NCI-H146 (cell line): Measurements from ENCODE around the gene COG3.

Source experiments
- DNase-seq: peaks from one replicate; lab custom pipeline; 2025; lab: John Stamatoyannopoulos, UW

The COG3 gene

DNA sequence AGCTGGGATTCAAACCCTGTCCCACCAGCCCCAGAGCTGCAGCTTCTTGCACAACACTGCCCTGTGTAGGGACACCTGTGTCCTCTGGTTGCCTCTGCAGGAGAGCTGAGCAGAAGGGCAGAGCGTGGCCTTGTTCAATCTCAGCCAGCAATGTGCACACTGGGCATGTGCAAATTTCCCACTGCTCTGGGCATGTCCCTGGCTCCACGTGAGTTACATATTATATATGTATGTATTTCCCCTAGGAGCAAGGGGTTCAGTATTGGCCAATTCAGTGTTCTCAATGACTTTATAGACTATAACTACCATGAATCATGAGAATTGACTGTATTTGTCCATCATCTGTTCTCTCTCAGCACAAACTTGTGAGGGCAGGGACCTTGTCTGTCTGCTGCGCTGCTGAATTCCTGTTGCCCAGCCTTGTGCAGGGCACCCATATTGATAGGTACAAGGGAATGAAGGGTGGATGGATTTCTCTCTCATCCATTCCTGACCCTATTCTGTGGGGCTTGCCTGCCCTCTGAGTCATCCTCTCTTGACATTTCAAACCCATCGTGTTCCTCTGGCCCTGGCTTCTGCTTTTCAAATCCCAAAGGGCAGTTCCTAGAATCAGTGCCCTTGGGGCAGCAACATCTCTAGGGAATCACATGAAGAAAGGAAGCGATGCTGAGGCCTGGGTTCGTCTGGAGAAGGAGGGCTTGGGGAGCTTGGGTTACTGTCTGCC is 81.1 kb downstream of the COG3 start:
- DNase-seq: no peak

DNA sequence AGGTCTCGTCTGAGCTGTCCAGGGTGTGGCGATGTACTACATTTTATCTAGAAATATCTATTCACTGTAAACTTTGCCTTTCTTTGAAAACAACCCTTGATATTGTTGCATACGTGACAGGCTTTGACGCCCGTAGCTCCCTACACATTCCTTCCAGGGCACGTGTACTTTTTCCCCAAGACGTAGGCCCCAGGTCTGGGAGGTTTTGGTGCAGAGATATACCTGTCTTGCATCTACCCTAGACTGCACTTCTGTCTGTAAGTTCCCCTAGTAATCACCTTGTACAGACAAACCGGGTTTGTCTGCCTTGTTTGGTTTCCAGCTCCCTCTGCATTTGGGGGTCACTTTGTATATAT is 81.6 kb downstream of the COG3 start:
- DNase-seq: no peak

DNA sequence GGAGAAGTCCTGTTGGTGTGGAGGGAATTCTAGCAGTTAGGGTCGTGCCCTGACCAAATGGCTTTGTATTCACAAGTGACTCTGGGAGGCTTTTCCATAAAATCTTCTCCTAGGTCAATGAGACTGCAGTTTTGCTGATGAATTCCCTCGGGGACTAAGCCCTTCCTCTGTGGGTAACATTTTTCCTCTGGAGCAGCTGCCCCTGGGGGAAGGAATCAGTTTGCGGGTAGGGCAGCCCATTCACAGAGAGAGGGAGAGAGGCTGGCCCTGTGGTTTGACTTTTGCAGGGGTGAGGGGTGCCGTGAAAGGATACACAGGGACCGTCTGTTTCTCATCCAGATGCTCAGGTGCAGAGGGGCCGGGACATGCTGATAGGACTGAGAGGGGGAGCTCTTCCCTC is 83.5 kb downstream of the COG3 start:
- DNase-seq: no peak

DNA sequence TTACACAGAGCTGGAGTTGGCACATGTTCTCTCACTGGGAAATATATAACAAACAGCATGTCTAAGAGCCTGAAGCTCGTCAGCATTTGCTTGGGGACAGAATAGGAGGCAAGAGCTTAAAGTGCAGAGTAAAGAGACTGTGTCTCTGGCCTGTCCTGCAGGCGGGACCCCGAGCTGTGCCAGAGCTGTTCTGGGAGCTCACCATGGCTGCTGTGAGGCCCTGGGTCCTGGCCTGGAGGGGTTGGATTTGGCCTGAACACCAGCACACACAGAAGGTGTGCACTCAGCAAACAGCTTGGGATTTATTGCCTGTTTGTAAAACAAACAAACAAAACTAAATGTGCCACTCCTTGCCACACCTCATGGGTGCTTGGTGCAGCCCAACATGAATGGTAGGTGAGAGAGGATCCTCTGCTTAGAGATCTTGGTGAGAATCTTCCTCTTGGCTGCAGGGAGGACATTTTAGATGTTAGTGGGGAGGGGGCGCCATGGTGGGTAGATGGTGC is 89.9 kb downstream of the COG3 start:
- no peak for DNase-seq

DNA sequence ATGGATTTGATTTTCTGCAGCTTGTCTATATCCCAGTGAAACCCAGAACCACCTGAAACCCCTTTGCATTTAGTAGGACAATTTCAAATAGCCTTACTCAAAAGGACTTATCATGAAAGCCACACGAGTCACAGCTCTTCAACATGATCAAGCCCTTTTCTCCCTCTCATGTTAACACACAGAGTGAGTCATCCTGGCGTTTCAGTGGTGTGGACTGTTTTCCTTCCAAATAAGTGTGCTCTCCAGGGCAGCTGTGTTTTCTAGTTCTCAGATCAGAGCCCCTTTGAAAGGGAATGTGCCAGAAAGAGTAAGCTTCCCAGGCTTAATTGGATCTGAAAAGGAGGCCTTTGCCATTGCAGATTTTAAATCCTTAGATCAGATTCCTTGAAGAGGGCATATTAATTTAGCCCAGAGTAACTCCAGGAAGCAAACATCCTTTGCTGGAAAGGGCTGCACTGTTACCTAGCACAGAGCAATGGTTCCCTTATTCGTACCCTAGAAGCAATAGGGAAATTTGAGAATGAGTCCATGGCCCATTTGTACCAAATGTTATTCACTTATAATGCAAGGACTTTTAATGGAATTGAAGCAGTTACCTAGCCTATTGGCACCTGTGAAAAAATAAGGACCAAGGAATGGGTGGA is 99.5 kb downstream of the COG3 start:
- DNase-seq: no peak

DNA sequence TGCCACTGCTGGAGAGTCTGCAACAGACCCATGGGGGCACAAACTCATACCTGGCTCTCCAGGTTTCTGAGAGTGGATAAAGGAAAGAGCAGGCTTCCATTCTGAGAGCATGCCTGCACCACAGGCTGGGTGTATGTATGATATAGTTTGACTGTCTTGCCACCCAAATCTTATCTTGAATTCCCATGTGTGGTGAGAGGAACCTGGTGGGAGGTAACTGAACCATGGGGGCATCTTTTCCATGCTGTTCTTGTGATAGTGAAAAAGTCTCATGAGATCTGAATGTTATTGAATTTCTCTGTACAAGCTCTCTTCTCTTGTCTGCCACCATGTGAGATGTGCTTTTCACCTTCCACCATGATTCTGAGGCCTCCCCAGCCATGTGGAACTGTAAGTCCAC is 100.6 kb downstream of the COG3 start:
- DNase-seq: no peak

DNA sequence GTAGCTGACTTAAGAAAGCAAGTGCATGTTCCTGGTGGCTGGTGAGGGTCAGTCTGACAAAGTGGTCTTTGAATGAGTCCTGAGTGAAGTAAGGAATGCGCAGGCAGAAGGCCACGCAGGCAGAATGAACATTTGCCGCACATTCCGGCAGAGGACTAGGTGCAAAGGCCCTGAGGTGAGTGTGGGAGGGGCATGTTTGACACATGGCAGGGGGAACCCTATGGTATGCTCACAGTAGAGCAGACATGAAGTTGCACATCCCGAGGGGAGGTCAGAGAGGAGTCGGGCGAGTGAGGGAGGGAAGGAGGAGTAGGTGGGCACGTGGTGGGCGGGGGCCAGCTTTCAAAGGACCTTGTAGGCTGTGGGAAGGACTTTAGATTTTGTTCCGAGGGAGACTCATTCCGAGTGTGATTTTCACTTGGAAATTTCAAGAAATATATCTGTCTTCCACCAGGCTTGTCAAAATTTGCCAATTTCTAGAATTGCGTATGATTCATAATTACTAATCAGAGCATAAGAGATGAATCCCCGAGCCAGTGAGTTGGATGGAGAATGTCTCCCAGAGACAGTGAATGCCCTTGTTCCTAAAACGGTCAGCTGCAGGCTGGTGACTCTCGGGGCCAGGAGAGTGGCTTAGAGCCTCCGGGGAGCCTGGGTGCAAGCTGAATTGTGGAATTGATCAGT is 110.5 kb downstream of the COG3 start:
- DNase-seq: no peak

DNA sequence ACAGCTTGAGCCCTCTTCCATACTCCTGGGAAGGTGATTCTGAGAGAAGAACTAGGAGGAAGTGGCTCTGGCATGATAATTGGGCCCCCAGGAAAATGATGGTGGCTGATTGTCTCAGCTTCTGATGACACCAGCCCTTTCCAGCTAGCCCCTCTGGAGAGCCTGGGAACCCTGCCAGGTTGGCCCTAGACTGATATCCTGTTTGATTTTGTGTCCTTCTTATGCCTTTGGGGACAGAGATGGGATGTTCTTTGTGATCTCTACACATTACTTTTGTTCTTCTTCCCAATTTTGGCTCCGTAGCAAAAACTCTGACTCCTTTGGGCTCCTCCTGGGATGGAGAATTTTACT is 111.1 kb downstream of the COG3 start:
- DNase-seq: no peak

DNA sequence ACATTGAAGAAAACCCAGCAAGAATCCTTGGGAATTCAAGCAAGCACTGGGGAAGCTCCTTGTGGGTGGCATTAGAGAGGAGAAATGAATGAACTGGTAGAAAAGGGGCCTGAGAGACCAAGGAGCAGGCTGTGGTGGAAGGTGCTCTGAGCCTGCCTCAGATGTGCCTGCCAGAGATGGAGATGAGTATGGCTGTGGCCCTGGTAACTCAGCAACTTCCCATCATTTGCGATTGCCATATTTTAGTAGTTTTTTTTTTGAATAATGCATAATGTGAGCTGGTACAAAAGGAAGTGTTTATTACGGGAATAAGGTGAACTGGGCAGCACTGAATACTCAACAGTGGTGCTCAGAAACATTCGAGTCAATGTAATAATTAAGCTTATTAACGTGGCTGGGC is 111.7 kb downstream of the COG3 start:
- DNase-seq: no peak

DNA sequence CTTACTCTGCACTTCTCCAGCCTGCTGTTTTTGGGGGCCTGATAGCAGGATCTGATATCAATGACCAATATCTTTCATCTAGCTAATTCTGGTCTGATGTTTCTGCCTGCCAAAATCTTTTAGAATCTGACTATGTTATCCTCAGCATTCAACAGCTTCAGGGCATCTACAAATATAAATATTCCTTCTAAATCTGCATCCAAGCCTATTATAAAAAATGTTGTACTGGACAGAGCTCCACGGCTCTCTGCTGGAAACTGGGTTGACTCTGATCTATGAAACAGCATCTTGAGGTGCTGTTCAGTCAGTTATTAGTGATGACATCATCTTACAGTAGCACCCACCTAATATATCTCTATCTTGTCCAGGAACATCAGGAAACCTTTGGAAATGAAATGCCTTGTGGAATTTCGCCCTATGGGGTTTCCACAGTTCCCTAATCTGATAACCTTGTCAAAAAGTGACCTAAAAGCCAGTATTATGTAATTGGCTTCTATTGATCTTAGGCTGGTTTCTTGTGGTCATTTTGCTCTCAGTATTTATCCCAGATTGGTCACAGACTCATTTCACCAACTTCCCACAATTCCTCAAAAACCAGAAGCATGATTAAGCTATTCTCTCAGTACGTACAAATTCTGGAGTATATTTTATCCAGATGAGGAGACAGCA is 117.8 kb downstream of the COG3 start:
- DNase-seq: no peak

DNA sequence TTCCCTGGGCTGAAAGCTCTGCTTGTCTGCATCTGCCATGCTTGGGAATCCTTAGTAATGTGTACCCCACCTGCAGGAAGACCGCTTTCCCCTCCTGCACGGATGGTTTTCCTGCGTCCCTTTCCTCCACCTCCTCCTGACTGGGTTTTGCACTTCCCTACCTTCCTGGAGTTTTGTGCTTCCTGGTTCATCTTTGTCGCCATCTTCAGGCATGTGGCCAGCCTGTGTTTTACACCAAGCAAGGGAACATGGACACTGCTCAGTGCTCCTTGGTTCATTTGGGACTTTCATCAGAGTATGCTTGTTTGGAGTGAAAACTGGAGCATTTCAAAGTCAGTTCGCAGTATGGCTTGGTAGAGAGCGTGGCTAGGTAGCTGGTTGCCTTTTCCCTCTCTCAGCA is 120.1 kb downstream of the COG3 start:
- DNase-seq: no peak
